Dendritic cell treated with granulocyte-macrophage colony-stimulating factor and Interleukin-4, amounts not matched to agents 40 ng/mL and 50 ng/mL, for 4 days (primary cell): ENCODE data around the gene PDE10A.

ENCODE experiments used
- H3K27ac Mint-ChIP-seq: one replicate; pipeline ENCODE4 v1.8.0; 2022; ENCODE audit warnings: mild to moderate bottlenecking, mixed read lengths
- H3K27me3 Mint-ChIP-seq: one replicate; pipeline ENCODE4 v1.8.0; 2022; ENCODE audit warnings: mild to moderate bottlenecking, mixed read lengths
- H3K36me3 Mint-ChIP-seq: one replicate; pipeline ENCODE4 v1.8.0; 2022; ENCODE audit warnings: low read depth, mixed read lengths
- H3K4me1 Mint-ChIP-seq: one replicate; pipeline ENCODE4 v1.8.0; 2022; ENCODE audit warnings: low read depth, mixed read lengths
- H3K4me3 Mint-ChIP-seq: one replicate; pipeline ENCODE4 v1.8.0; 2022; ENCODE audit warnings: mild to moderate bottlenecking, moderate library complexity, mixed read lengths
- H3K9me3 Mint-ChIP-seq: one replicate; pipeline ENCODE4 v1.8.0; 2022; ENCODE audit warnings: mixed read lengths
- intact Hi-C: fragments of 100-400 bp; cut with micrococcal nuclease; formaldehyde crosslinking; loops from one replicate; pipeline ENCODE4 v1.15.0; 2022

PDE10A gene

GRCh38 chr6:165654144-165654543 is 8.9 kb downstream of the PDE10A start:
- Mint-ChIP-seq H3K27me3 (peaks cover 10% of the 10 kb centered on the region), H3K27ac (no peak overlapping the region), H3K36me3 (no peaks in the 10 kb centered on the region), H3K9me3 (no peaks in the 10 kb centered on the region), H3K4me3 (no peak overlapping the region), H3K4me1 (no peaks in the 10 kb centered on the region)
- intact Hi-C loops: no loop called here

GRCh38 chr6:165653607-165654006 is 9.4 kb downstream of the PDE10A start:
- Mint-ChIP-seq H3K27ac (no peak overlapping the region), H3K4me3 (no peak overlapping the region), H3K36me3 (no peaks in the 10 kb centered on the region), H3K9me3 (no peaks in the 10 kb centered on the region), H3K4me1 (no peaks in the 10 kb centered on the region), H3K27me3 (peaks cover 6% of the 10 kb centered on the region)
- intact Hi-C loops: no loop called here

GRCh38 chr6:165653196-165653595 is 9.8 kb downstream of the PDE10A start:
- no peak overlapping the region for H3K27ac Mint-ChIP-seq
- H3K36me3 Mint-ChIP-seq: no peaks in the 10 kb centered on the region
- intact Hi-C loops: no loop called here
- no peak overlapping the region for H3K4me3 Mint-ChIP-seq
- H3K27me3 Mint-ChIP-seq: peaks cover 2% of the 10 kb centered on the region
- no peaks in the 10 kb centered on the region for H3K4me1 Mint-ChIP-seq
- no peaks in the 10 kb centered on the region for H3K9me3 Mint-ChIP-seq

- Mint-ChIP-seq H3K27ac (no peak overlapping the region), H3K4me3 (no peak overlapping the region), H3K9me3 (no peaks in the 10 kb centered on the region), H3K27me3 (peaks cover 2% of the 10 kb centered on the region), H3K4me1 (no peaks in the 10 kb centered on the region), H3K36me3 (no peaks in the 10 kb centered on the region)
- intact Hi-C loops: no loop called here
Observed at GRCh38 chr6:165652766-165653165, 10.3 kb downstream of the PDE10A start.

- Mint-ChIP-seq H3K9me3 (no peaks in the 10 kb centered on the region), H3K27me3 (no peaks in the 10 kb centered on the region), H3K27ac (no peak overlapping the region), H3K4me1 (no peaks in the 10 kb centered on the region), H3K36me3 (no peaks in the 10 kb centered on the region), H3K4me3 (no peak overlapping the region)
- intact Hi-C loops: no loop called here
Observed at GRCh38 chr6:165649166-165650137, 13.6 kb downstream of the PDE10A start.

- H3K4me1 Mint-ChIP-seq: no peaks in the 10 kb centered on the region
- H3K4me3 Mint-ChIP-seq: no peak overlapping the region
- no peaks in the 10 kb centered on the region for H3K36me3 Mint-ChIP-seq
- H3K27ac Mint-ChIP-seq: no peak overlapping the region
- intact Hi-C loops: no loop called here
- H3K27me3 Mint-ChIP-seq: no peaks in the 10 kb centered on the region
- no peaks in the 10 kb centered on the region for H3K9me3 Mint-ChIP-seq
Observed at GRCh38 chr6:165647041-165647440, 16.0 kb downstream of the PDE10A start.

- no peaks in the 10 kb centered on the region for H3K36me3 Mint-ChIP-seq
- H3K27ac Mint-ChIP-seq: no peak overlapping the region
- no peaks in the 10 kb centered on the region for H3K9me3 Mint-ChIP-seq
- H3K4me1 Mint-ChIP-seq: no peaks in the 10 kb centered on the region
- H3K27me3 Mint-ChIP-seq: no peaks in the 10 kb centered on the region
- H3K4me3 Mint-ChIP-seq: no peak overlapping the region
- intact Hi-C loops: no loop called here
Observed at GRCh38 chr6:165645919-165646318, 17.1 kb downstream of the PDE10A start.

GRCh38 chr6:165644586-165645266 is 18.3 kb downstream of the PDE10A start:
- H3K27ac Mint-ChIP-seq: no peak overlapping the region
- H3K4me3 Mint-ChIP-seq: no peak overlapping the region
- intact Hi-C loops: no loop called here
- H3K9me3 Mint-ChIP-seq: no peaks in the 10 kb centered on the region
- H3K27me3 Mint-ChIP-seq: no peaks in the 10 kb centered on the region
- H3K36me3 Mint-ChIP-seq: no peaks in the 10 kb centered on the region
- no peaks in the 10 kb centered on the region for H3K4me1 Mint-ChIP-seq

GRCh38 chr6:165643015-165643414 is 20.0 kb downstream of the PDE10A start:
- H3K4me1 Mint-ChIP-seq: no peaks in the 10 kb centered on the region
- no peak overlapping the region for H3K27ac Mint-ChIP-seq
- intact Hi-C loops: no loop called here
- no peak overlapping the region for H3K4me3 Mint-ChIP-seq
- no peaks in the 10 kb centered on the region for H3K36me3 Mint-ChIP-seq
- H3K27me3 Mint-ChIP-seq: no peaks in the 10 kb centered on the region
- no peaks in the 10 kb centered on the region for H3K9me3 Mint-ChIP-seq

GRCh38 chr6:165641672-165642156 is 21.3 kb downstream of the PDE10A start:
- Mint-ChIP-seq H3K4me1 (no peaks in the 10 kb centered on the region), H3K27me3 (no peaks in the 10 kb centered on the region), H3K36me3 (no peaks in the 10 kb centered on the region), H3K27ac (no peak overlapping the region), H3K9me3 (no peaks in the 10 kb centered on the region), H3K4me3 (no peak overlapping the region)
- intact Hi-C loops: no loop called here

- Mint-ChIP-seq H3K36me3 (no peaks in the 10 kb centered on the region), H3K4me1 (no peaks in the 10 kb centered on the region), H3K4me3 (no peak overlapping the region)
Observed at GRCh38 chr6:165640806-165641205, 22.2 kb downstream of the PDE10A start.

GRCh38 chr6:165638530-165638929 is 24.5 kb downstream of the PDE10A start:
- Mint-ChIP-seq H3K36me3 (no peaks in the 10 kb centered on the region), H3K4me3 (no peak overlapping the region)

More at GRCh38 chr6:165640806-165641205, 22.2 kb downstream of the PDE10A start:
- H3K9me3 Mint-ChIP-seq: no peaks in the 10 kb centered on the region
- no peak overlapping the region for H3K27ac Mint-ChIP-seq
- no peaks in the 10 kb centered on the region for H3K27me3 Mint-ChIP-seq
- intact Hi-C loops: no loop called here

GRCh38 chr6:165637586-165637985 is 25.5 kb downstream of the PDE10A start:
- Mint-ChIP-seq H3K36me3 (no peaks in the 10 kb centered on the region), H3K27ac (no peak overlapping the region), H3K4me3 (no peak overlapping the region), H3K4me1 (no peaks in the 10 kb centered on the region), H3K9me3 (no peaks in the 10 kb centered on the region), H3K27me3 (peaks cover 5% of the 10 kb centered on the region)
- intact Hi-C loops: no loop called here

More at GRCh38 chr6:165638530-165638929, 24.5 kb downstream of the PDE10A start:
- intact Hi-C loops: no loop called here
- H3K27ac Mint-ChIP-seq: no peak overlapping the region
- peaks cover 3% of the 10 kb centered on the region for H3K27me3 Mint-ChIP-seq
- H3K4me1 Mint-ChIP-seq: no peaks in the 10 kb centered on the region
- no peaks in the 10 kb centered on the region for H3K9me3 Mint-ChIP-seq

GRCh38 chr6:165636402-165637048 is 26.5 kb downstream of the PDE10A start:
- intact Hi-C loops: no loop called here
- H3K4me1 Mint-ChIP-seq: no peaks in the 10 kb centered on the region
- no peak overlapping the region for H3K4me3 Mint-ChIP-seq

More at GRCh38 chr6:165636402-165637048, 26.5 kb downstream of the PDE10A start:
- H3K36me3 Mint-ChIP-seq: no peaks in the 10 kb centered on the region
- H3K27me3 Mint-ChIP-seq: peaks cover 5% of the 10 kb centered on the region
- no peaks in the 10 kb centered on the region for H3K9me3 Mint-ChIP-seq
- no peak overlapping the region for H3K27ac Mint-ChIP-seq
